AG04450 (cell line): ENCODE results near the gene GINM1. TPM values are rescaled to one million over a fixed set of nuclear protein-coding genes. Genes with fewer than 3 reads are reported as not detected.

Experiments
- CTCF ChIA-PET: fragments of 300-600, 350-600 bp; formaldehyde crosslinking; extraction: SDS; loops from one replicate; lab custom pipeline; 2022; ENCODE audit warnings: antibody characterized with exemption, inconsistent platforms; lab: Charles Lee
- POLR2A ChIA-PET: fragments of 350-600 bp; formaldehyde crosslinking; extraction: SDS; loops from one replicate; lab custom pipeline; 2021; ENCODE audit warnings: antibody characterized with exemption, inconsistent platforms; lab: Yijun Ruan, JAX
- DNase-seq: peaks from one replicate; pipeline ENCODE4 v3.0.0-alpha.2; 2011; ENCODE audit warnings: low read depth, low spot score
- H3K27ac ChIP-seq: one replicate; pipeline ENCODE4 v1.5.1; 2012; ENCODE audit warnings: low read depth, low read length, control low read depth
- H3K27me3 ChIP-seq: one replicate; pipeline ENCODE4 v1.6.0; 2012; ENCODE audit warnings: low read length; ENCODE audit not compliant: control insufficient read depth, insufficient read depth
- H3K4me3 ChIP-seq: 2 replicates; pipeline ENCODE4 v1.5.1; 2011; ENCODE audit warnings: mild to moderate bottlenecking, low read depth, low read length, control low read depth
- H3K9me3 ChIP-seq: 2 replicates; pipeline ENCODE4 v1.5.1; 2012; ENCODE audit warnings: low read length; ENCODE audit not compliant: control insufficient read depth, insufficient read depth
- polyA plus RNA-seq: library from polyadenylated mRNA; depleted of rRNA; stranded (reverse); fragments of >200 nt; gene quantifications from 2 replicates; pipeline ENCODE4 v1.2.3, GENCODE V29; 2011; rRNA removed
- small RNA-seq: library from RNA; depleted of rRNA; stranded (forward); fragments of <200 nt; gene quantifications from one replicate; pipeline ENCODE3, GENCODE V24; 2012; ENCODE audit warnings: low read depth; ENCODE audit not compliant: insufficient read length
- TF ChIP-seq, protein P1 (sequence below): IDR thresholded peaks from 2 replicates; pipeline ENCODE4 v1.5.1; 2011; ENCODE audit warnings: low read depth, low read length, control low read depth, inconsistent platforms

GINM1 gene
- polyA plus RNA-seq, 1 experiment = 42.0 TPM

DNA sequence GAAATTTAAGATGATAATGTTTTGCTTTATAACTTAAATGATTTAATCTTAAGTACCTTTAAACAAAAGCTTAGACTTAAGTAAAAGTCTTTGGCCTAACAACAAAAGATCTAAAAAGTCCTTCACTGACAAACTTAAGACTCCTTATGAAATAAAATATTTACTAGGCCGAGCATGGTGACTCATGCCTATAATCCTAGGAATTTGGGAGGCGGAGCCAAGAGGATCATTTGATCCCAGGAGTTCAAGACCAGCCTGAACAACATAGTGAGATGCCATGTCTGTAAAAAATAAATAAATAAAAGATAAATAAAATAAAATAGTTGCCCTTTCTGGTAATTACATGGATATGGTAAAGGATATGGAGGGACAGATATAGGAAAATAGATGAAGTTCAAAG is 69.9 kb downstream of the GINM1 start:
- Histone ChIP-seq H3K27ac (no peak overlapping the region), H3K27me3 (no peaks in the 10 kb centered on the region), H3K4me3 (no peak overlapping the region), H3K9me3 (no peaks in the 10 kb centered on the region; the same call in 1 of the 2 replicates)
- POLR2A ChIA-PET = no interaction called here
- TF ChIP-seq, protein P1, sequence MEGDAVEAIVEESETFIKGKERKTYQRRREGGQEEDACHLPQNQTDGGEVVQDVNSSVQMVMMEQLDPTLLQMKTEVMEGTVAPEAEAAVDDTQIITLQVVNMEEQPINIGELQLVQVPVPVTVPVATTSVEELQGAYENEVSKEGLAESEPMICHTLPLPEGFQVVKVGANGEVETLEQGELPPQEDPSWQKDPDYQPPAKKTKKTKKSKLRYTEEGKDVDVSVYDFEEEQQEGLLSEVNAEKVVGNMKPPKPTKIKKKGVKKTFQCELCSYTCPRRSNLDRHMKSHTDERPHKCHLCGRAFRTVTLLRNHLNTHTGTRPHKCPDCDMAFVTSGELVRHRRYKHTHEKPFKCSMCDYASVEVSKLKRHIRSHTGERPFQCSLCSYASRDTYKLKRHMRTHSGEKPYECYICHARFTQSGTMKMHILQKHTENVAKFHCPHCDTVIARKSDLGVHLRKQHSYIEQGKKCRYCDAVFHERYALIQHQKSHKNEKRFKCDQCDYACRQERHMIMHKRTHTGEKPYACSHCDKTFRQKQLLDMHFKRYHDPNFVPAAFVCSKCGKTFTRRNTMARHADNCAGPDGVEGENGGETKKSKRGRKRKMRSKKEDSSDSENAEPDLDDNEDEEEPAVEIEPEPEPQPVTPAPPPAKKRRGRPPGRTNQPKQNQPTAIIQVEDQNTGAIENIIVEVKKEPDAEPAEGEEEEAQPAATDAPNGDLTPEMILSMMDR = no peak
- peak; percentile 10 for DNase-seq
- CTCF ChIA-PET = no interaction called here

Small RNA genes within 50 kb of the gene (small RNA-seq; reads per million reads assigned to genes)
- gene RF00019 (not detected), gene RF00410 (not detected), gene RNU7-3P (0.81 reads per million)

Other genes with a start within 250 kb of the GINM1 start
- gene TAB2, start 248.7 kb upstream of the GINM1 start, polyA plus RNA-seq = 46.4 and 61.1 TPM in 2 replicates
- gene SUMO4, start 166.1 kb upstream of the GINM1 start, polyA plus RNA-seq = 0.17 TPM in 1 of 2 replicates, not detected in the other
- 0.01 and 0.02 TPM in 2 replicates for gene ZC3H12D, start 81.4 kb upstream of the GINM1 start, polyA plus RNA-seq
- 12.0 and 14.7 TPM in 2 replicates for gene PPIL4, start 20.3 kb upstream of the GINM1 start, polyA plus RNA-seq
- gene KATNA1, start 82.3 kb downstream of the GINM1 start, polyA plus RNA-seq = 27.4 and 37.4 TPM in 2 replicates
- gene LATS1, start 151.7 kb downstream of the GINM1 start, polyA plus RNA-seq = 13.1 and 17.6 TPM in 2 replicates
- 25.6 and 27.9 TPM in 2 replicates for gene NUP43, start 180.2 kb downstream of the GINM1 start, polyA plus RNA-seq
- 77.5 and 96.2 TPM in 2 replicates for gene PCMT1, start 183.4 kb downstream of the GINM1 start, polyA plus RNA-seq